GM19240 (cell line): ENCODE results near the gene ZNF710.

Experiments
- DNase-seq: peaks from one replicate; pipeline ENCODE4 v3.0.0; 2011; ENCODE audit warnings: low spot score; ENCODE audit not compliant: insufficient read length

ZNF710 gene

GRCh38 chr15:89993349-89993748 is 7.8 kb upstream of the ZNF710 start:
- DNase-seq, result no peak

- DNase-seq, result no peak
These were observed 4.0 kb upstream of the ZNF710 start for GRCh38 chr15:89997079-89997478.

- no peak for DNase-seq
These were observed 2.9 kb upstream of the ZNF710 start for GRCh38 chr15:89998141-89998661.

- DNase-seq, result no peak
These were observed 2.0 kb upstream of the ZNF710 start for GRCh38 chr15:89998923-89999675.

GRCh38 chr15:89999676-90000185 is 1.4 kb upstream of the ZNF710 start:
- DNase-seq, result no peak

- peak; percentile 37 for DNase-seq
These were observed 730 bp upstream of the ZNF710 start for GRCh38 chr15:90000186-90001001.

- DNase-seq, result peak; percentile 52
These were observed 731 bp downstream of the ZNF710 start for GRCh38 chr15:90001683-90002427.

- no peak for DNase-seq
These were observed 1.3 kb downstream of the ZNF710 start for GRCh38 chr15:90002428-90002844.

- DNase-seq, result no peak
These were observed 2.6 kb downstream of the ZNF710 start for GRCh38 chr15:90003736-90004135.

- DNase-seq, result no peak
These were observed 3.1 kb downstream of the ZNF710 start for GRCh38 chr15:90004252-90004651.

GRCh38 chr15:90004671-90005070 is 3.5 kb downstream of the ZNF710 start:
- DNase-seq, result no peak

- no peak for DNase-seq
These were observed 5.3 kb downstream of the ZNF710 start for GRCh38 chr15:90006217-90007075.

- DNase-seq, result no peak
These were observed 5.9 kb downstream of the ZNF710 start for GRCh38 chr15:90007076-90007460.

- DNase-seq, result no peak
These were observed 7.5 kb downstream of the ZNF710 start for GRCh38 chr15:90008607-90009006.

GRCh38 chr15:90009301-90010022 is 8.3 kb downstream of the ZNF710 start:
- DNase-seq, result no peak

GRCh38 chr15:90011705-90012104 is 10.6 kb downstream of the ZNF710 start:
- DNase-seq, result no peak

GRCh38 chr15:90013503-90013937 is 12.4 kb downstream of the ZNF710 start:
- DNase-seq, result no peak

GRCh38 chr15:90015294-90015693 is 14.2 kb downstream of the ZNF710 start:
- no peak for DNase-seq

- DNase-seq, result no peak
These were observed 14.6 kb downstream of the ZNF710 start for GRCh38 chr15:90015749-90016148.

- DNase-seq, result no peak
These were observed 15.6 kb downstream of the ZNF710 start for GRCh38 chr15:90016721-90017120.
